GM19035 (cell line): ENCODE data around the gene P2RY2.
"Not testable (repeated sequence)": the region's sequence is repeated elsewhere in the genome, so short reads cannot be mapped to it uniquely, and the experiment has no call there.

Experiments used
- ATAC-seq: cut with Tn5 transposase; IDR thresholded peaks from one replicate; pipeline ENCODE4 v1.9.1; 2021; ENCODE audit not compliant: unreplicated experiment

Gene P2RY2

DNA sequence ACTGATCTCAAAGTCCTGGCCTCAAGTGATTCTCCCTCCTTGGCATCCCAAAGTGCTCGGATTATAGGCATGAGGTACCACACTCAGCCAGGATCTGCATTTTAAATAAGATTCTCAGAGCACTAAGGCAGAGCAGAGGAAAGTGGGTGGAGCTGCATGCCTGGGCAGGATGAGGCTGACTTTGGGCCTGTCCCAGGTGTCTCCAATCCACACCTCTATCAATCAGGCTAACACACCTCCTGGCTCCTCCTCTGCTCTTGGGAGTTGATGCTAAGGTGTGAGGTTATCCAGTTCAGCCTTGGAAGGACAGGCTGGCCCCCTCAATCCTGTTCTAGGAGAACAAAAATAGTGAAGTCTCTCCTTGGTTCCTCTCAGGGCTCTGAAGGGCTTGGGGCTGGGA, 30.2 kb upstream of the P2RY2 start:
- no peak for ATAC-seq

DNA sequence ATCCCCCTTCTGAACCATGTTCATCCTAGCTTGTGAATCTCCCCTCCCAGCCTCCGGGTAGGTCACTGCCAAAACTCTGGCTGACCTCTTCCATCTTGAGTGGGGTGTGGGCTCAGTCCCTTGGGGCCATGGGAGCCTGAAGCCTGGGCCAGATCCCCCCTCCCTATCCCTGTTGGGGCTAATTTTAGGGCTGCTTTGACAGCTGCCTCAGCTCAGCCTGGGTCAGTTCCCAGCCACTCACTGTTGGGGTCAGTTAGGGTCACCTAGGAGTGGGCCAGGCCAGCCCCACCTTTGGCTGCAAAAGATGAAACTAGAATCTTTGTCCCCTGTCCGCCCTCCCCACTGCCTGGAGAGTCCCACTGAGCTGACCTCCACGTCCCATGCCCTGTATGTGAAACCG, 29.8 kb upstream of the P2RY2 start:
- no peak for ATAC-seq

- no peak for ATAC-seq
Observed at GRCh38 chr11:73189315-73189714, 28.8 kb upstream of the P2RY2 start.

- ATAC-seq, result no peak
Observed at GRCh38 chr11:73189723-73190556, 28.1 kb upstream of the P2RY2 start.

- no peak for ATAC-seq
Observed at GRCh38 chr11:73190557-73190885, 27.6 kb upstream of the P2RY2 start.

- ATAC-seq, result no peak
Observed at GRCh38 chr11:73191151-73191550, 26.9 kb upstream of the P2RY2 start.

DNA sequence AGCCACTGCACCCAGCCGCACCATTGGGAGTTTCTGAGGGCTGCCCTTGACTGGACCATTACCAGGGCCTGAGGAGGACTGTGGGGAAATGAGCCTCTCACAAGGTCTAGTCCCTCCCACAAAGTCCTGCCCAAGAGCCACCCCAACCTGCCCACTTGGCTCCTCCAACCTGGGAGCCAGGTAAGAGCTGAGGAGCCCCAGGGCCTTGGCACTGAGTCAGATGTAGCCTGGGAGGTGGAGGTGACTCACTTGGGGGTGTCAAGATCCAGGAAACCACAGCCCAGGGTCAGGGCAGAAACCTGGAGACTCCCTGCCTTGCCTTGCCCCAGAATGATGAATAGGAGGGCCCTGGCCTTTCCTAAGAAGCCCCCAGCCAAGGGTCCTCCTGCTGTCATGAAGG, 25.8 kb upstream of the P2RY2 start:
- ATAC-seq, result no peak

- ATAC-seq, result no peak
Observed at GRCh38 chr11:73193251-73194033, 24.6 kb upstream of the P2RY2 start.

DNA sequence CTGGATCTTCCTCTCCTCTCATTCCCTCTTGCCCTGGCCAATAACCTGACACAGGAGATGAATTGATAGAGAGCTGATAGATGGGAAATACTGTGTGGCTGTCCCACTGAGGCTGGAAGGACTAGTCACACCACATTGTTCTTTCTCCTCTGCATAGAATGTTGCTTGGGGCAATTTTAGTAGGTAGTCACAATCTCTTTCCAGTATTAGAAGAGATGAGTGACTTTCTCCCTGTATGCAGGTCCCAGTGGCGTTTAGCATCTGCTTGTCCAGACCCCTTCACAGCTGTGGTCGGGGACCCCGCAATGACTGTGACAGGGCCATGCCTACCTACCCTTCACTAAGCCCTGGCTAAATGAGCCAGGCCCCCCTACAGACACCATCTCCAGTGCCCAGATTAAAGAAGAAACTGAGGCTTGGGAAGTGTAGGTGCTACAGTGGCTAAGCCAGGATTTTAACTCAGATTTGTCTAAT, 24.0 kb upstream of the P2RY2 start:
- ATAC-seq, result no peak

DNA sequence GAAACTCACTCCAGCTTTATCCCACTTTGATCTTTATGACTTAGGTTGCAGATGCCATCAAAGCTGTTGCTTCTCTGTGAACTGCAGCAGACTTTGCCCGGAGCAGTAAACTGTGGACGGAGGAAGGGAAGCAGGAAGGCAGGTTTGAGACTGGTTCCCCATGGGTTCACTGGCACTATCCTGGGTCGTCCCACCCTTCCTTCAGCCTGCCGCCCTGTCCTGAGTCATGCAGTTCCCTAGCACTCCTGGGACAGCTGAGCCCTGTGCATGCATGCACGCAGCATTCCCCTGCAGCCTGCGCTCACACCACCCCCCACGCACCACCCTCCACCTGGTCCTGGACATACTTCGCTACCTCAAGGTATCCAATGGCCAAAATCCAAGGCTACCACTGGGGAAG, 23.5 kb upstream of the P2RY2 start:
- ATAC-seq, result no peak

- ATAC-seq, result no peak
Observed at GRCh38 chr11:73195191-73196007, 22.7 kb upstream of the P2RY2 start.

DNA sequence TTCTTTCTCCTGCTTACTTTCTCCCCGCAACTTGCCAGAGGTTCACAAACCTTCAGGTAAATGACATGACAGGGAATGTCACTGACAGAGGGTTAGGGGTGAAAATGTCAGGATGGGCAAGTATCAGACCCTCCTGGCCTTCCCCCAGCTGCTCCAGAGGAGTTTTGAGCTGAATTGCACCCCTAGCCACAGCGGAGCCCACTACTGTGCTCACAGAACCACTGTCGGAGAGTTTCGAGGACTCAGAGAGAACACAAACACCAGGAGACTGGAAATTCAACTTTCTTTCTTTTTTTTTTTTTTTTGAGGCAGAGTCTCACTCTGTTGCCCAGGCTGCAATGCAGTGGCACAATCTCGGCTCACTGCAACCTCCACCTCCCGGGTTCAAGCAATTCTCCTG, 21.5 kb upstream of the P2RY2 start:
- no peak for ATAC-seq

DNA sequence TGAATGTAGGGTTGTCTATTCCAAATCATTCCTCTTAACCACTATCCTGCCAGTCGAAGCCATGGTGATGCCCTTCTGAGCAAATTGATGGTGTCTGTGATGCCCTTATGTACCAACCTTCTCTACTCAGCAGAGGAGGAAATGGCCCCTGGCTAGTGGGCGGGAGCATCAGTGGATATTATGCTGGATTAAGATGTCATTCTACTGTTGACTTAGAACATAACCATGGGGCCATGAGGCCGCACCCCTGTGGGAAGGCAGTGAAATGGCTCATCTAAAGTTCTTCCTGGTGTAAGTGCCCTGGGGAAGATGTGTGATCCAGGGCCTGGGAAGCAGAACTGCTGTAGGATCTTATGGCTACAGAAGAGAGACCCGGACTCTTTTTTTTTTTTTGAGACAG, 20.7 kb upstream of the P2RY2 start:
- no peak for ATAC-seq

DNA sequence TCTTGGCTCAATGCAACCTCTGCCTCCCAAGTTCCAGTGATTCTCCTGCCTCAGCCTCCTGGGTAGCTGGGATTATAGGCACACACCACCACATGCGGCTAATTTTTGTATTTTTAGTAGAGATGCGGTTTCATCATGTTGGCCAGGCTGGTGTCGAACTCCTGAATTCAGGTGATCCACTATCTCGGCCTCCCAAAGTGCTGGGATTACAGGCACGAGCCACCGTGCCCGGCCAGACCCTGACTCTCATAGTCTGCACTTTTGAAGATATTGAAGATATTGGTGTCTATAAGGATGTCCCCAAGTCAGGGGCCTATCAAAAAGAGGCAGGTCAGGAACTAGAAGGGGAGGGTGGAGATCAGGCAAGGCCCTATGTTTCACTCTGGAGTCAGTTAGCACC, 20.3 kb upstream of the P2RY2 start:
- not testable (repeated sequence) for ATAC-seq

DNA sequence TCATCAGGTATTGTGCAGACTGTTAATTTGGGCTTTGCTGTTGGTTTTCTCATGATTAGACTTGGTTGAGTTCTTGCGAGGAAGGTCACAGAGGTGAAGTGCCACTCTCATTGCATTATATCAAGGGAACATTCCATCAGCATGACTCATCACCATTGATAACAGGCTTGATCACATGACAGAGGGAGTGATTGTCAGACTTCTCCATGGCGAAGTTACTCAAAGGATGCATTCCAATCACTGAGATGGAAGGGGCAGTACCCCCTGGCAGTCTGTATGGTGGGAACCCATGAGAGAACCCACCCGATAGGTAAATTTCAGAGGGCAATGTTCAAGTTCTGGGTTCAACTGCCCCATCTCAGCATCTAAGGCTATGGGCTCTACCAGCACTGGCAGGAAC, 19.4 kb upstream of the P2RY2 start:
- ATAC-seq, result no peak

GRCh38 chr11:73199446-73199845, 18.6 kb upstream of the P2RY2 start:
- ATAC-seq, result no peak

DNA sequence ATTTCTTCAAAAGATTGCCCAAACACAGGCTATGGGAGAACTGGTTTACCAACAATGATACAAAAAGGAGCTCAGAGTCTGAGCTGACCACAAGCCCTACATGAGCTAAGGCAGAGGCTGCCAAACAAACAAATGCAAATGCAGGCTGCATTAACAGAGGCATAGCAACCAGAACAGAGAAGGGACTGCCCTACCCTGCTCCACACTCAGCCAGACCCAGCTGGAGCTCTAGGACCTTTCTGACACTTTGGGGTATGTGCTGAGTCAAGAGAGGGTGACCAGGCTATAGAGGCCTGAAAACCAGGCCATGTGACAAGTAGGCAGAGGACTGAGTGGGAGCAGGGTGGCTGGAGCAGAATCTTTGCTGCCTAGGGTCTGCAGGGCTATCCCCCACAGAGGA, 17.8 kb upstream of the P2RY2 start:
- ATAC-seq, result no peak

DNA sequence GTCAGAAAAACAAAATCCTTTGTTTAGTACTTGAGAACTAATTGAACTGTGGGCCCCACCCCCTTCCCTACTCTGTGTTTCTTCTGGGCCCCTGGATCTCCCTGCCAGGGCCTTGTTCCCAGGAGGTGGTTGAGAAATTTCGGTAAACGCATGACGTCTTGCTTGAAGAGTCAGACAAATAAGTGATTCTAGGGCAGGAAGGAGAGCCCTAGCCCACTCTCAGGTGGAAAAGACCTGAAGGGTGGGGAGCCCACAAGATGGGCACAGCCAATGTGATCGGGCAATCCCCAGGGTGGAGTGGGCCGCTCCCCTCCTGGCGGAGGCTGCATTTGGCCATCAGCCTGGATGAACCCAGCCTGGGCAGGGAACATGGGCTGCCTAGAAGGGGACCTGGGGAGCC, 16.8 kb upstream of the P2RY2 start:
- no peak for ATAC-seq

GRCh38 chr11:73201888-73202780, 15.9 kb upstream of the P2RY2 start:
- no peak for ATAC-seq

DNA sequence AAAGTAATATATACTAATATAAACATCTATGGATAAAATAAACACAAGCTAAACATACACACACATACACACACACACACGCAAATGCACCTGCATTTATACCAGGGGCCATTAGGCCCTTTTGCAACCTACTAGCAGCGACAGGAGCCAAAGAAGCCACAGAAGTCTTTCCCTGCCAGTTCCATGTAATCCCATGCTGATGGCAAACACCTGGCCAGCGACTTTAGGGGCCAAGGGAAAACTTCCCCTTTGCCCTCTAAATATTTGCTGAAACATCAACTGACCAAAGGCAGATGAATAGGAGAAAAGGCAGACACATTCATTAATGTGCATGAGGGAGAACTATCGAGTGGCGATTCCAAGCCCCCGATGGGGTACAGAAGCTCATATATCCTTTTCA, 14.8 kb upstream of the P2RY2 start:
- no peak for ATAC-seq

DNA sequence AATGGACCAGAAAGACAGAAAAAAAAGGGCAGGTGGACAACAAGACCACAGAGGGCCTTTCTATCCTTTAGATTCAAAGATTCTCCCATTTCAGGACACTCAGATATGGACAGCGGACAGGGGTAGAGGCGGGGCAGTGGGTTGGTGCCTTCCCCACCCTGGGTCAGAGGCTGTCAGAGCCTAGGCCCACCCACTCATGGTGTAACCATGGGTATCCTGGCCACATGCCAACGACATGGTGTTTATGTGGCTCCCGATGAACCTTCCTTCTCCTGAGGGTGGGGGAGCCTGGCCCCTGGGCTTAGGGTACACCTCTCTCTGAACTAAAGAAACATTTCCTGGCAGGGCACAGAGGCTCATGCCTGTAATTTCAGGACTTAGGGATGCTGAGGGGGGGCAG, 14.3 kb upstream of the P2RY2 start:
- no peak for ATAC-seq
